K562 (cell line): ENCODE results near the gene GLT1D1. TPM values are rescaled to one million over a fixed set of nuclear protein-coding genes. Genes with fewer than 3 reads are reported as not detected.
A peak's percentile ranks its signal among the peaks of the same experiment; 100 is the strongest.

ENCODE experiments used
- ATAC-seq: fragments of 200-7000 bp; cut with Tn5 transposase; 3 replicates; pipeline ENCODE4 v1.9.1; 2020; ENCODE audit warnings: moderate library complexity
- BruUV-seq: library from RNA; stranded (reverse); fragments of 400-500 nt; replicated peaks from 2 replicates; lab custom pipeline; 2021; lab: Mats Ljungman, UMichigan
- CTCF ChIA-PET: fragments of 300-600 bp; formaldehyde crosslinking; extraction: SDS; loops from one replicate; lab custom pipeline; 2021; ENCODE audit warnings: low intra/inter-chr PET ratio; lab: Yijun Ruan, JAX
- POLR2A ChIA-PET: fragments of 300-600, 350-650 bp; sonication (Branson Sonifier 250); formaldehyde crosslinking; extraction: SDS; loops from one replicate; lab custom pipeline; 2021; ENCODE audit warnings: antibody characterized with exemption, inconsistent platforms; lab: Yijun Ruan, JAX
- DNase-seq, 4 experiments: peaks; one replicate each; pipeline versions ENCODE4 v3.0.0 to v3.0.0-alpha.2; 2011 to 2018; ENCODE audit warnings: low spot score in 3 of 4, mixed read lengths in 3 of 4; ENCODE audit errors: extremely low read depth in 1 of 4
- FAIRE-seq: peaks from 2 replicates; lab custom pipeline; 2011; peaks lifted over from hg19 to GRCh38; lab: Jason Lieb, UNC
- H2AFZ ChIP-seq: 2 replicates; pipeline ENCODE4 v1.6.0; 2011; ENCODE audit warnings: low read depth, low read length, control low read depth, inconsistent platforms
- H3K27ac ChIP-seq: fragments of 200-600 bp; 3 replicates; pipeline ENCODE4 v1.8.0; 2011; ENCODE audit warnings: low read depth, mild to moderate bottlenecking, control low read depth, inconsistent platforms, low read length, moderate library complexity, mixed read lengths; ENCODE audit errors: extremely low read depth
- H3K27me3 ChIP-seq, 2 experiments: fragments of 300-600 bp in 1 of 2; 2 replicates in 1 of 2; 3 replicates in 1 of 2; pipeline versions ENCODE4 v1.6.0 to v1.8.0; 2011; ENCODE audit warnings: inconsistent platforms in 2 of 2, low read length in 2 of 2, mild to moderate bottlenecking in 1 of 2, mixed read lengths in 1 of 2, moderate library complexity in 1 of 2; ENCODE audit not compliant: control insufficient read depth in 2 of 2, insufficient read depth in 2 of 2
- H3K36me3 ChIP-seq: fragments of 300-600 bp; 3 replicates; pipeline ENCODE4 v1.8.0; 2011; ENCODE audit warnings: mild to moderate bottlenecking, low read length, inconsistent platforms; ENCODE audit not compliant: control insufficient read depth, insufficient read depth
- H3K4me1 ChIP-seq, 2 experiments: fragments of 200-600 bp in 1 of 2; replicated peaks in 1 of 2; 2 replicates in 1 of 2; 3 replicates in 1 of 2; pipeline versions ENCODE4 v1.5.1 to v1.8.0; 2011; ENCODE audit warnings: inconsistent platforms in 2 of 2, low read length in 2 of 2, mild to moderate bottlenecking in 1 of 2, mixed read lengths in 1 of 2, moderate library complexity in 1 of 2; ENCODE audit not compliant: control insufficient read depth in 2 of 2, insufficient read depth in 2 of 2
- H3K4me2 ChIP-seq: 2 replicates; pipeline ENCODE4 v1.6.1; 2011; ENCODE audit warnings: low read length, control low read depth, inconsistent platforms, mixed read lengths; ENCODE audit not compliant: insufficient read depth
- H3K4me3 ChIP-seq: fragments of 200-600 bp; sonication (generic), shearing (Covaris generic); 2 replicates; pipeline ENCODE4 v1.5.1; 2016; ENCODE audit warnings: control low read depth, inconsistent platforms
- H3K79me2 ChIP-seq: fragments of 200-600 bp; 3 replicates; pipeline ENCODE4 v1.8.0; 2011; ENCODE audit warnings: low read length, inconsistent platforms; ENCODE audit not compliant: control insufficient read depth, insufficient read depth
- H3K9ac ChIP-seq, 2 experiments: 2 replicates each; pipeline versions ENCODE4 v1.6.0 to v1.6.1; 2011; ENCODE audit warnings: low read depth in 2 of 2, low read length in 2 of 2, control low read depth in 1 of 2, inconsistent platforms in 1 of 2, mild to moderate bottlenecking in 1 of 2, mixed read lengths in 1 of 2; ENCODE audit not compliant: insufficient read depth in 1 of 2
- H3K9me1 ChIP-seq: one replicate; pipeline ENCODE4 v1.6.0; 2011; ENCODE audit warnings: inconsistent platforms, mild to moderate bottlenecking, low read length, moderate library complexity; ENCODE audit not compliant: control insufficient read depth, insufficient read depth
- H3K9me3 ChIP-seq: replicated peaks from 2 replicates; pipeline ENCODE4 v1.5.1; 2011; ENCODE audit warnings: low read depth, low read length, inconsistent platforms; ENCODE audit not compliant: control insufficient read depth, insufficient read depth
- H4K20me1 ChIP-seq: replicated peaks from 2 replicates; pipeline ENCODE4 v1.6.1; 2011; ENCODE audit warnings: low read length, inconsistent platforms, mixed read lengths; ENCODE audit not compliant: control insufficient read depth, insufficient read depth
- MAFF ChIP-seq: IDR thresholded peaks from 2 replicates; pipeline ENCODE4 v1.6.1; 2012; ENCODE audit warnings: low read length, improper control_type of control experiment
- NFE2L1 ChIP-seq: fragments of 450-650 bp; IDR thresholded peaks from 2 replicates; pipeline ENCODE4 v1.6.1; 2016; ENCODE audit warnings: missing genetic modification characterization, low read depth, mild to moderate bottlenecking, missing compliant biosample characterization, moderate library complexity, borderline replicate concordance
- PHF20 ChIP-seq: fragments of 450-650 bp; IDR thresholded peaks from 2 replicates; pipeline ENCODE4 v1.6.1; 2018; ENCODE audit not compliant: partially characterized antibody
- POU5F1 ChIP-seq: fragments of 150-350 bp; IDR thresholded peaks from 2 replicates; pipeline ENCODE4 v1.6.1; 2014; ENCODE audit warnings: borderline replicate concordance, low read length, low read depth, mild to moderate bottlenecking; ENCODE audit not compliant: partially characterized antibody
- PURB ChIP-seq: sonication (generic); formaldehyde crosslinking; IDR thresholded peaks from 2 replicates; pipeline ENCODE4 v1.9.0; 2021; ENCODE audit warnings: low read depth, mild to moderate bottlenecking, missing genetic modification reagents
- SIRT6 ChIP-seq: IDR thresholded peaks from one replicate; pipeline ENCODE4 v1.6.1; 2012; ENCODE audit warnings: low read depth, mild to moderate bottlenecking, control low read depth, inconsistent platforms, low read length, moderate library complexity
- ZC3H8 ChIP-seq: fragments of 450-650 bp; IDR thresholded peaks from 2 replicates; pipeline ENCODE4 v1.6.1; 2017
- ZNF124 ChIP-seq: sonication (generic); formaldehyde crosslinking; IDR thresholded peaks from 2 replicates; pipeline ENCODE4 v1.8.1; 2022; ENCODE audit warnings: missing genetic modification reagents
- ZNF324 ChIP-seq: fragments of 250-450 bp; sonication (Bioruptor Pico); IDR thresholded peaks from 2 replicates; pipeline ENCODE4 v1.4.0; 2020; ENCODE audit warnings: mild to moderate bottlenecking
- ZNF79 ChIP-seq: fragments of 250-450 bp; sonication (Bioruptor Pico); IDR thresholded peaks from 2 replicates; pipeline ENCODE4 v1.4.0; 2020; ENCODE audit warnings: low read depth, mild to moderate bottlenecking, moderate library complexity
- WGBS: fragments of 100-300 bp; shearing (Covaris generic); methylation state at CpG from one replicate; pipeline ENCODE4 v1.1.6; 2016; ENCODE audit warnings: low coverage, mixed read lengths; ENCODE audit not compliant: insufficient coverage; ENCODE audit errors: missing lambda C conversion rate; 5-methylcytosine and 5-hydroxymethylcytosine counted together
- in situ Hi-C: fragments of 300-500 bp; cut with MboI; formaldehyde crosslinking; loops from 4 replicates; pipeline ENCODE4 v1.15.0; 2018; ENCODE audit warnings: inconsistent platforms, mixed read lengths
- intact Hi-C: fragments of 100-400 bp; cut with micrococcal nuclease; formaldehyde crosslinking; loops from 2 replicates; pipeline ENCODE4 v1.14.2; 2022
- polyA plus RNA-seq, 8 experiments: library from polyadenylated mRNA; depleted of rRNA in 4 of 8; stranded (reverse) in 5 of 8; unstranded in 3 of 8; fragments of >200 nt; fragmentation: Nextera tagmentation in 2 of 8; fragmentation: Illumina TruSeq in 1 of 8; extraction: Ambion mirVana in 2 of 8; extraction: Trizol in 1 of 8; gene quantifications; 2 replicates each; pipeline versions ENCODE4 v1.2.1 to v1.2.3, GENCODE V29; 2011 to 2014; ENCODE audit warnings: inconsistent platforms in 1 of 8, missing spikeins in 1 of 8
- total RNA-seq, 7 experiments: library from RNA; depleted of rRNA in 6 of 7; stranded (reverse); fragments of >200 nt in 6 of 7; fragmentation: Illumina TruSeq in 2 of 7; extraction: Trizol in 2 of 7; gene quantifications; 2 replicates each; pipeline versions ENCODE4 v1.2.1 to v1.2.3, GENCODE V29; 2011 to 2021; ENCODE audit warnings: low replicate concordance in 1 of 7
- TF ChIP-seq, protein P1 (sequence below), 2 experiments: IDR thresholded peaks; 2 replicates each; pipeline ENCODE4 v1.6.1; 2012; ENCODE audit warnings: improper control_type of control experiment in 2 of 2, low read depth in 2 of 2, low read length in 2 of 2, borderline replicate concordance in 1 of 2
- TF ChIP-seq, protein P2 (sequence below): sonication (generic); formaldehyde crosslinking; IDR thresholded peaks from 2 replicates; pipeline ENCODE4 v1.8.0; 2022; ENCODE audit warnings: mild to moderate bottlenecking, missing genetic modification reagents

The GLT1D1 gene
- total and polyA plus RNA-seq, 9 of the 15 experiments (the other 6 are each of a cell fraction or from before 2014, with no cell fraction given), result 0.04 TPM; not detected in 8

DNA sequence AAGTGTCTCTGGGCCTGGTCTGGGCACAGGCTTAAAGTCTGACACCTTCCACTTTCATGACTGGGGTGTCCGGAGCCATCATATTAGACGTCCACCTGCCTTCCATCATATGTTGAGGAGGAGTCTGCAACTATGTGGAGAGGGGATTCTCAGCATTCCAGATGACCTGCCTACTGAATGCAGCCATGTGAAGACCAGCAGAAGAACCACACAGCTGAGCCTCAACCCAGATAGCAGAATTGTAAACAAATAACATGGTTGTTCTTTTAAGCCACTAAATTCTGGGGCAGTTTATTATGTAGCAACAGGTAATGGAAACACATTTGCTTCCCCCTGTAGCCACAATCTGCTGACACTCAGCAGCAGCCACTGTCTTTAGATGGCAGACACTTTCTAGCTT lies 25.6 kb upstream of the GLT1D1 start:
- no peak for TF ChIP-seq PHF20
- TF ChIP-seq, all 486 proteins: peak for 0
- CTCF ChIA-PET, result no interaction called here
- WGBS, result 0% methylated on average over 2 of the region's 2 CpGs

DNA sequence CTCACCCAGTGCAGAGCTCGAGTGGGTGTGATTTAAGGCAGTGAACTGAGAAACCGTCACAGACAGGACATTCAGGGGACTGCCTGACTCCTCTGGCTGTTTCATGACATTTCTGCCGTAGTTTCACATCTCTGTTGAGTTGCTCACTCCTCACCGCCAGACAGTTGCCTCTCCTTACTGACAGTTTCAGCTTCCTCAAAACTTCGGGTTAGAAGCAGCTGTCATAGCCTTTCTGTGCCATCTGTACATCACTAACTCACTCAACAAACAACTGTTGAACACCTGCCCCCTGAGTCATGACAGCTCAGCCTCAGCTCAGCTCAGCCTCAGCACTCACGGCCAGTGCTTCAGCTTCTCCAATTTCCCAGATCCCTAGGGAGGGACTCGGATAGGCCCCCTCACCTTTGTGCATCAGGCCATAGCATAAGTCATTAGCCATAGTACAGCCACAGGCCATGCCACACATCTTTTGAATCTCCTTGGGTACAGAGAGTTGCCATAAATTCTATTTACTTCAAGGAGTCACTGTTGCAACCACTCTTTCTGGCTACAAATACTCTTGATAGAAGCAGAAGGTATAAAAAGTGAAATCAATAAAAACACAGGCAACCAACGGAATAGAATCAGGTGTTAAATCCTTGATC lies 23.3 kb upstream of the GLT1D1 start:
- CTCF ChIA-PET, result no interaction called here
- H3K79me2 ChIP-seq, result no peaks in the 10 kb centered on the region
- no peaks in the 10 kb centered on the region for H3K36me3 ChIP-seq
- H3K27me3 ChIP-seq, result peaks cover 21 to 25% of the 10 kb centered on the region in 2 experiments
- 3% methylated on average over 8 of the region's 8 CpGs for WGBS
- no peaks in the 10 kb centered on the region for H4K20me1 ChIP-seq
- H3K4me3 ChIP-seq, result no peak overlapping the region
- intact Hi-C loops (no loop called here), in situ Hi-C loops (no loop called here)
- ATAC-seq (peak; percentile 31; the same call in 2 of the 3 replicates), FAIRE-seq (no peak), DNase-seq (no peak)
- no peaks in the 10 kb centered on the region for H3K9me3 ChIP-seq
- H3K9ac ChIP-seq, result no peak overlapping the region
- H3K27ac ChIP-seq, result no peak overlapping the region
- POLR2A ChIA-PET, result interaction anchor here (0.6 kb wide), 1 partner anchor 80 kb away, joined by 4 read pairs; no protein-coding TSS in a partner anchor
- H3K4me1 ChIP-seq, result no peaks in the 10 kb centered on the region
- no TSS peak for BruUV-seq
- H3K4me2 ChIP-seq, result no peak overlapping the region
- H2AFZ ChIP-seq, result no peak overlapping the region
- no peaks in the 10 kb centered on the region for H3K9me1 ChIP-seq
- no peak for TF ChIP-seq ZNF324 (CRISPR knock-in tag)
- TF ChIP-seq, protein P1, sequence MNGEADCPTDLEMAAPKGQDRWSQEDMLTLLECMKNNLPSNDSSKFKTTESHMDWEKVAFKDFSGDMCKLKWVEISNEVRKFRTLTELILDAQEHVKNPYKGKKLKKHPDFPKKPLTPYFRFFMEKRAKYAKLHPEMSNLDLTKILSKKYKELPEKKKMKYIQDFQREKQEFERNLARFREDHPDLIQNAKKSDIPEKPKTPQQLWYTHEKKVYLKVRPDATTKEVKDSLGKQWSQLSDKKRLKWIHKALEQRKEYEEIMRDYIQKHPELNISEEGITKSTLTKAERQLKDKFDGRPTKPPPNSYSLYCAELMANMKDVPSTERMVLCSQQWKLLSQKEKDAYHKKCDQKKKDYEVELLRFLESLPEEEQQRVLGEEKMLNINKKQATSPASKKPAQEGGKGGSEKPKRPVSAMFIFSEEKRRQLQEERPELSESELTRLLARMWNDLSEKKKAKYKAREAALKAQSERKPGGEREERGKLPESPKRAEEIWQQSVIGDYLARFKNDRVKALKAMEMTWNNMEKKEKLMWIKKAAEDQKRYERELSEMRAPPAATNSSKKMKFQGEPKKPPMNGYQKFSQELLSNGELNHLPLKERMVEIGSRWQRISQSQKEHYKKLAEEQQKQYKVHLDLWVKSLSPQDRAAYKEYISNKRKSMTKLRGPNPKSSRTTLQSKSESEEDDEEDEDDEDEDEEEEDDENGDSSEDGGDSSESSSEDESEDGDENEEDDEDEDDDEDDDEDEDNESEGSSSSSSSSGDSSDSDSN (IDR thresholded peaks at IDR 0.05; ENCODE audit: borderline replicate concordance in 1 of 2, low read depth in 2 of 2, low read length in 2 of 2), result no peak
- TF ChIP-seq SIRT6, result no peak
- TF ChIP-seq ZNF124 (CRISPR knock-in tag), result no peak
- no peak for TF ChIP-seq NFE2L1 (tag)
- TF ChIP-seq PURB (CRISPR knock-in tag), result no peak
- TF ChIP-seq MAFF, result no peak
- no peak for TF ChIP-seq POU5F1
- TF ChIP-seq ZC3H8, result no peak
- no peak for TF ChIP-seq ZNF79 (CRISPR knock-in tag)
- TF ChIP-seq, protein P2, sequence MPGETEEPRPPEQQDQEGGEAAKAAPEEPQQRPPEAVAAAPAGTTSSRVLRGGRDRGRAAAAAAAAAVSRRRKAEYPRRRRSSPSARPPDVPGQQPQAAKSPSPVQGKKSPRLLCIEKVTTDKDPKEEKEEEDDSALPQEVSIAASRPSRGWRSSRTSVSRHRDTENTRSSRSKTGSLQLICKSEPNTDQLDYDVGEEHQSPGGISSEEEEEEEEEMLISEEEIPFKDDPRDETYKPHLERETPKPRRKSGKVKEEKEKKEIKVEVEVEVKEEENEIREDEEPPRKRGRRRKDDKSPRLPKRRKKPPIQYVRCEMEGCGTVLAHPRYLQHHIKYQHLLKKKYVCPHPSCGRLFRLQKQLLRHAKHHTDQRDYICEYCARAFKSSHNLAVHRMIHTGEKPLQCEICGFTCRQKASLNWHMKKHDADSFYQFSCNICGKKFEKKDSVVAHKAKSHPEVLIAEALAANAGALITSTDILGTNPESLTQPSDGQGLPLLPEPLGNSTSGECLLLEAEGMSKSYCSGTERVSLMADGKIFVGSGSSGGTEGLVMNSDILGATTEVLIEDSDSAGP, result no peak

More for the DNA sequence above, 25.6 kb upstream of the GLT1D1 start:
- Histone ChIP-seq H2AFZ (no peak overlapping the region), H3K27ac (no peak overlapping the region), H3K4me1 (peaks cover 0 to 17% of the 10 kb centered on the region in 2 experiments; a peak in 3 of 5 replicates), H3K9me3 (no peaks in the 10 kb centered on the region), H3K9ac (no peak overlapping the region), H3K79me2 (peaks cover 9% of the 10 kb centered on the region), H4K20me1 (no peaks in the 10 kb centered on the region), H3K36me3 (no peaks in the 10 kb centered on the region), H3K4me3 (no peak overlapping the region), H3K4me2 (no peak overlapping the region), H3K27me3 (peaks cover 16% of the 10 kb centered on the region in 2 experiments), H3K9me1 (no peaks in the 10 kb centered on the region)
- no TSS peak for BruUV-seq
- DNase-seq (no peak), FAIRE-seq (no peak), ATAC-seq (no peak)
- POLR2A ChIA-PET, result no interaction called here
- in situ Hi-C loops, result no loop called here
- intact Hi-C loops, result no loop called here
